Middle frontal gyrus (tissue), 1 donor: ENCODE measurements around the gene TEC.

ENCODE experiments used
- DNase-seq: peaks from one replicate; pipeline ENCODE4 v3.0.0-alpha.2; 2015; ENCODE audit warnings: low spot score; ENCODE audit errors: extremely low spot score

The TEC gene

GRCh38 chr4:48085821-48086589, 183.6 kb downstream of the TEC start:
- DNase-seq, result no peak
